HG03108 (cell line): Measurements from ENCODE around the gene UGT1A6.

Experiments used
- ATAC-seq: cut with Tn5 transposase; IDR thresholded peaks from one replicate; pipeline ENCODE4 v1.9.1; 2021; ENCODE audit warnings: moderate library complexity; ENCODE audit not compliant: unreplicated experiment

UGT1A6 gene

DNA sequence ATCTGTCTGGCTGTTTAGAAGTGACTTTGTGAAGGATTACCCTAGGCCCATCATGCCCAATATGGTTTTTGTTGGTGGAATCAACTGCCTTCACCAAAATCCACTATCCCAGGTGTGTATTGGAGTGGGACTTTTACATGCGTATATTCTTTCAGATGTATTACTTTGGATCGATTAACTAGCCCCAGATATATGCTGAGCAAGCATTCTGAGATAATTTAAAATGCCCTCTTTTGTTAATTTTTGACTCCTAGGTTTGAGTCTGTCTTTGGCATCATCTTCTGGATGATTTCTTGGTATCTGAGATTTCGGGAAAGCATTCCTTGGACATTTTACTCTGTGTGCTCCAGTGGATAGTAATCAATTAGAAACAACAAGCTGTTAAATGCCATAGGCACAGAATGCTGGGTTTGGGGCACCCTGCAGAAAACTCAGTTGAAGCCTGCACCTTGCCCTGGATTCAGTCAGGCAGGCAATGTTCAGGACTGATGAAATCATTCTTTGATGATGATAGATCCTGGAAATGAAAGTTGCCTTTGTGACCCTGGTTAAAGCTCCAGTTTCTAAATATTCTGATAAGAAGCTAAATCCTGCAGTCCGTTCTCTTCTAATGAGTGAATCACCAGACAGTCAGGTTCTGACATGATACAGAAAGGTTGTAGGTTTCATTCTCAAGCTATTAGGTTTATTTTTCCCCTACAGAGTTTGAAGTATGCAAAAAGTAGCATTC is 68.5 kb downstream of the UGT1A6 start:
- ATAC-seq = no peak

GRCh38 chr2:233764264-233764663 is 71.6 kb downstream of the UGT1A6 start:
- no peak for ATAC-seq

DNA sequence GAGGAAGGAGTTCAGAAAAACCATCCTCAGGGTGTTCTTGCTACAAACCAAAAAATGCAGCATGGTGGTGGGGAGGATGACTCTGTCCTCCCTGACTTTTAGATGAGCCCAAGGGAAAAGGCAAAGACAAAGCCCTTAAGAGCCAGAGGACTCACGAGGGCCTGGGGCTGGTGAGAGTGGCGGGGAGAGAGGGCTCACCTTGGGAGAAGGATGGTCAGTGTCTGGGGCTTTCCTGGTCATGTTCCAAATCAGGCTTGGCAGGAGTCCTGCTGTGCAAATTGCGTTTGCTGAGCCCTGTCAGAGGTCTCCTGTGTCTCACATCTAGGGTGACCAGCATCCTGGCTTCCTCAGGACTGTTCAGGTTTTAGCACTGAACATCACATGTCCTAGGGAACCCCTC is 72.1 kb downstream of the UGT1A6 start:
- ATAC-seq = no peak

DNA sequence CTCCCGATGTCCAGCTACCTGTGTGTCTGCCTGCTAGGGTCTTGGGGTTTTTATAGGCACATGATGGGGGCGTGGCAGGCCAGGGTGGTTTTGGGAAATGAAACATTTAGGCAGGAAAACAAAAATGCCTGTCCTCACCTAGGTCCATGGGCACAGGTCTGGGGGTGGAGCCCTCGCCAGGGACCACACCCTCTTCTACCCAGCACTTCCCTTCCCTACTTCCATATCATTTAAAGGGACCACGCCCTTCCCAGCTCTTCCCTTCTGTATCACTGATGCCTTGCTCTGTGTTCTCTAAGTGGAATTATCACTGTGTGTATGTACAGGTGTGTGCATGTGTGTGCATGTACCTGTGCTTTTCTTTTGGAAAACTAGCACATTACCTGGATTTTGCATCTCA is 73.7 kb downstream of the UGT1A6 start:
- no peak for ATAC-seq

DNA sequence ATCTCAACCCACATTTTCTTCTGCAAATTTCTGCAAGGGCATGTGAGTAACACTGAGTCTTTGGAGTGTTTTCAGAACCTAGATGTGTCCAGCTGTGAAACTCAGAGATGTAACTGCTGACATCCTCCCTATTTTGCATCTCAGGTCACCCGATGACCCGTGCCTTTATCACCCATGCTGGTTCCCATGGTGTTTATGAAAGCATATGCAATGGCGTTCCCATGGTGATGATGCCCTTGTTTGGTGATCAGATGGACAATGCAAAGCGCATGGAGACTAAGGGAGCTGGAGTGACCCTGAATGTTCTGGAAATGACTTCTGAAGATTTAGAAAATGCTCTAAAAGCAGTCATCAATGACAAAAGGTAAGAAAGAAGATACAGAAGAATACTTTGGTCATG is 75.4 kb downstream of the UGT1A6 start:
- no peak for ATAC-seq

DNA sequence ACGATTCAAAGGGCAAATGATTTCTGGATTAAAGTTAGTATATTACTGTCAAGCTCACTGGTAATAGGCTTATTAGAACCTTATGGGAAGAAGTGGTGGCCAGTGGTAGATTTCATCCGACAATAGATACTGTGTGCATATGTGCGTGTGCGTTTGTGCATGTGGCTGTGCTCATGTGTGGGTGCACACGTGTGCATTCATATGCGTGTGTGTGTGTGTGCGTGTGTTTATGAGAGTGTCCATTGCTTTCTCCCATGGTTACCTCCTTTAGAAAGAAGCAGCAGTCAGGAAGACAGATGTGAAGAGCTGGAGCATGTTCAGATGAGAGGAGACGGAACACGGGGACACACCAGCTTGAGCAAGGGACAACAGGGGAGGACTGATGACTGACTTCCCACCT is 76.6 kb downstream of the UGT1A6 start:
- ATAC-seq = no peak

DNA sequence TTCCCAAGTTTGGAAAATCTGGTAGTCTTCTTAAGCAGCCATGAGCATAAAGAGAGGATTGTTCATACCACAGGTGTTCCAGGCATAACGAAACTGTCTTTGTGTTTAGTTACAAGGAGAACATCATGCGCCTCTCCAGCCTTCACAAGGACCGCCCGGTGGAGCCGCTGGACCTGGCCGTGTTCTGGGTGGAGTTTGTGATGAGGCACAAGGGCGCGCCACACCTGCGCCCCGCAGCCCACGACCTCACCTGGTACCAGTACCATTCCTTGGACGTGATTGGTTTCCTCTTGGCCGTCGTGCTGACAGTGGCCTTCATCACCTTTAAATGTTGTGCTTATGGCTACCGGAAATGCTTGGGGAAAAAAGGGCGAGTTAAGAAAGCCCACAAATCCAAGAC is 79.5 kb downstream of the UGT1A6 start:
- ATAC-seq = no peak

GRCh38 chr2:233772583-233772982 is 79.9 kb downstream of the UGT1A6 start:
- ATAC-seq = no peak

GRCh38 chr2:233773854-233774253 is 81.2 kb downstream of the UGT1A6 start:
- no peak for ATAC-seq

- ATAC-seq = no peak
These were observed 82.7 kb downstream of the UGT1A6 start for GRCh38 chr2:233775414-233775813.

GRCh38 chr2:233778030-233778429 is 85.3 kb downstream of the UGT1A6 start, which contains the start of gene MROH2A:
Gene MROH2A (plus strand): TSS chr2:233778330. CDS start chr2:233779359, 1,029 bp downstream.
- no peak for ATAC-seq

- ATAC-seq = no peak
These were observed 87.0 kb downstream of the UGT1A6 start for GRCh38 chr2:233779722-233780121.

GRCh38 chr2:233780771-233781170 is 88.1 kb downstream of the UGT1A6 start:
- ATAC-seq = no peak

GRCh38 chr2:233789554-233789953 is 96.9 kb downstream of the UGT1A6 start:
- ATAC-seq = no peak

DNA sequence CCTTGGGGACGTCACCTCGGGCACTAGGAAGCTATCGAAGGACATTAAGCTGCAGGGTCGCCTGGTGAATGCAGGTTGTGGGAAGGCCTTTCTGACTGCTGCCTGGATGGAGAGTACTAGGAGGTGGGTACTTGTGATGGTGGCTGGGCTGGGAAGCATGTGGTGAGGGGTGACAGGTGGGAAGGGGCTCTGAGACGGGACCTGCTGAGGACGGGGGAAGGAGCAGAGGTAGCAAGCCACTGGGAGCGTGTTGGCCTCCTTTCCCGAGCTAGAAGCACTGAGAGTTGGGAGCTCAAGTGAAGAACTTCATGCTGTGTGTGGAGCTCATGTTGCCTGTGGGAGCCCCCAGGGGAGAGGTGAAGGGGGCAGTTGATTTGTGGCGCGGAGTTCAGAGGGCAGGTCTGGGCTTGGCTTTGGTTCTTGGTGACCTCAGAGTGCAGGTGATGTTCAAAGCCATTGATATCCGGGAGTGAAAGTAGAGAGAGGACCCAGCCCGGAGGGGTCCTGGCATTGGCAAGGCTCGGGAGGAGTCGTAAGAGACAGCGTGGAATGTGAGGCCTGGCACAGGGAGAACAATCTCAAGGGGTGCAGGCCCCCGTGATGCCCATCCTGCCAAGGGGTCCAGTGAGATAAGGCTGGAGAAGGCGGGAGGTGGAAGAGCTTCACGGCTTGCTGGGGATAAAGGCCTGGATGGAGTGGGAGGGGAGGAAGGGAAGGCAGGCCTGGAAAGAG is 98.6 kb downstream of the UGT1A6 start:
- no peak for ATAC-seq

- ATAC-seq = no peak
These were observed 99.2 kb downstream of the UGT1A6 start for GRCh38 chr2:233791883-233792329.

- ATAC-seq = no peak
These were observed 100.0 kb downstream of the UGT1A6 start for GRCh38 chr2:233792720-233793119.

DNA sequence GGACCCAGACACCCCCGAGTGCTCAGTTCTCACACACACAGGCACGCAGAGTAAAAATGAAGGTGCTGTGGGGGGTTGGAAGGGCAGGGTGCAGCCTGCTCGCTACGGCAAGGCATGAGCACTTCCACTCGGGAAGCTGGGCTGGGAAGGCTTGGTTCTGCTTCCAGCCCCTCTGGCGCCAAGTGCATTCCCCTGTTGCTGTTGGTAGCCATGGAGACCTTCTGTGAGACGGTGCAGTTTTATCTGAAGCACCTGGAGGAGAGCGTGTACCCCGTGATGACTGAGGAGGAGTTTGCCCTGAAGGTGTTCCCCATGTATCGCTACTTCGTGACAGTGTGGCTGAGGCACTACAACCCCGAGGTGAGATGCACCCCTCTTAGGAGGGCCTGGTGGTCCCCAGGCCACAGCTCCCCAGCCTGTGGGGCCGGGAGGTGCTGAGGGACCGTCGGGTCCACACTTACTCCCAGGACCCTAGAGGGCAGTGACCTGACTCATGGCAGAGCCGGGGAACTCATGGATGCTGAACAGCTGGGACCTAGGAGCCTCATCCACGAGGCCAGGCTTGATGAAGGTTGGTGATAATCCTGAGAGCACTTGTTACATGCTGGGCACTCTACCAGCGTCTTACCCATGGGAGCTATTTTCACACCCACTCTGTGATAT is 100.9 kb downstream of the UGT1A6 start:
- ATAC-seq = no peak

- no peak for ATAC-seq
These were observed 101.5 kb downstream of the UGT1A6 start for GRCh38 chr2:233794128-233794658.

GRCh38 chr2:233795735-233796171 is 103.1 kb downstream of the UGT1A6 start:
- no peak for ATAC-seq

DNA sequence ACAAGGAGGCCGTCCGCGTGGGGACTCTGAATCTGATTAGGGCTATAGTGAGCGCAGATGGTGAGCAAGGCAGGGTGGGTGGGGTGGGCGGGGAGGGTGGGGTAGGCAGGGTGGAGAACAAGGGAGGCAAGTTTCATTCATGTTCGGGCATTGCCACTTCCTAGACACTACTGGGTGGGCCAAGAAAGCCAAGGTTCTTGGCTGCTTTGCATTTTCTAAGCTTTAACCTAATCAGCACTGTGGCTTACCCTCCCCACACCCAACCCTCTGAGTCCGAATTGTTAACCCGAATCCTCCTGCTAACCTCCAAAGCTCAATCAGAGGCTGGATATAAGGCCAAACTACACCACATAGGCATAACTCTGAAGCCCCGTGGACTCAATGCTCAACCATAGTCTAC is 103.6 kb downstream of the UGT1A6 start:
- no peak for ATAC-seq
